ENCODE measurements around the gene CYREN.
"Not testable (repeated sequence)": the region's sequence is repeated elsewhere in the genome, so short reads cannot be mapped to it uniquely, and the experiment has no call there.

CYREN gene

DNA sequence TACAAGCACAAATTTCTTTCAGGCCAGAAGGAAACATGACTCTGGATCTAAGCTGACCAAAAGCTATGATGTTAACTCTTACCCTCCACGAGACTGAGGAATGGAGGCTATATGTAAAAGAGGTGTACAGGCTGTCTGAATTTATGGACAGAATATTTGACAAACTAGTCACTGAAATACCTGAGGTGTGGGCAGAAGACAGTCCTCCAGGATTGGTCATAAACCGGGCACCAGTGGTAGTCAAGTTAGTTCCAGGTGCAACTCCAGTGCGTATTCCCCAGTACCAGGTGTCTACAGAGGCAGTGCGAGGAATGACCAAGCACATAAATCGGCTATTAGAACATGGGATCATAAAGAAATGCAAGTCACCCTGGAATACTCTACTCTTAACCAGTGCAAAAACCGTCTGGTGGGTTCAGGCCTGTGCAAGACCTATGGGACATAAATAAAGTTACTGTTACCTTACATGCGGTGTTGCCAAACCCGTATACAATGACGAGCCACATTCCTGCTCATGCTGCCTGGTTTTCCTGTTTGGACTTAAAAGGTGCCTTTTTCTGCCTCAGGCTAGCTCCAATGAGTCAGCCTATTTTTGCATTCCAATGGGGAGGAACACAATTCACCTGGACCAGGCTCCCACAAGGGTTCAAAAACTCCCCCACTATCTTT lies 6.7 kb upstream of the CYREN start:
- no peak for DNase-seq (ENCODE audit: low read depth, low spot score)

DNA sequence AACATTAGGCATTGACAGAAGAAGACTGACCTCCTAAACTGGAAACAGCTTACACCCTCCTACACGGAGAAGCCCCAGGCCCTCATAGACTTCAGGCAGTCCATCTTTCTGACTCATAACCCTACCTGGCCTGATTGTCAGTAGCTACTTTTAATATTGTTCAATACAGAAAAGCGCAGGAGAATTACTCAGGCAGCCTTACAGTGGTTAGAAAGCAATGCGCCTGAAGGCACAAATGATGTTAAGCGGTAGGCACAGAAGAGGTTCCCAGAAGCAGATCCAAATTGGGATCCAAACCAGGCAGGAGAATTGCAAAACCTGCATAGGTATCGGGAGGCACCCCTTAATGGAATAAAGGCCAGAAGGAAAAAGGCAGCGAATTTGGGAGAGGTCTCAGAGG lies 5.4 kb upstream of the CYREN start:
- no peak for DNase-seq (ENCODE audit: low read depth, low spot score)

GRCh38 chr7:135174941-135175340 lies 4.4 kb upstream of the CYREN start:
- no peak for DNase-seq (ENCODE audit: low read depth, low spot score)

- DNase-seq (ENCODE audit: low read depth, low spot score), result not testable (repeated sequence)
These were observed 3.4 kb upstream of the CYREN start for GRCh38 chr7:135173916-135174315.

GRCh38 chr7:135171581-135172291 lies 1.2 kb upstream of the CYREN start:
- not testable (repeated sequence) for DNase-seq (ENCODE audit: low read depth, low spot score)

DNA sequence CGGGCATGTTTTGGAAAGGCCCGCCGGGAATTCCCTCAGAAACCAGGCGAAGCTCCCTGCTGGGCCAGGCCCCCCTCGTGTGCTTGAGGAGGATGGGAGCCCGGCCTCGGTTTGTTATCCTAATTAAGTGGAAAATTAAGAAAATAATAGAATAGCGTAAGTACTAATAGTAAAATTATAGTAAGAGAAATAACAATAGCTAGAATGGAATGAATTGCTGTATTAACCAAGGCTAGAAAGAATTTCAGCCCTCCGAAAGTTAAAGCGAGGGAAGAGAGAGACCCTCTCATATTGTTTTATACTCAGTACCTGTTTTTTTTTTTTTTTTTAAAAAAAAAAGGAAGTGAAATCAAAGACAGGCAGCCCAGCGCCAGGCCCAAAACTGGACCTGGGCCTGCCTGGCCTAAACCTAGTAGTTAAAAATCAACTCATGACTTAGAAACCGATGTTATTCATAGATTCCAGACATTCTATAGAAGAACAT lies 533 bp upstream of the CYREN start:
- DNase-seq (ENCODE audit: low read depth, low spot score), result not testable (repeated sequence)

- no peak for DNase-seq (ENCODE audit: low read depth, low spot score)
These were observed 588 bp downstream of the CYREN start for GRCh38 chr7:135169964-135170273.

- DNase-seq (ENCODE audit: low read depth, low spot score), result no peak
These were observed 1.2 kb downstream of the CYREN start for GRCh38 chr7:135169141-135169963.

GRCh38 chr7:135168489-135169140 lies 1.9 kb downstream of the CYREN start:
- DNase-seq (ENCODE audit: low read depth, low spot score), result no peak

DNA sequence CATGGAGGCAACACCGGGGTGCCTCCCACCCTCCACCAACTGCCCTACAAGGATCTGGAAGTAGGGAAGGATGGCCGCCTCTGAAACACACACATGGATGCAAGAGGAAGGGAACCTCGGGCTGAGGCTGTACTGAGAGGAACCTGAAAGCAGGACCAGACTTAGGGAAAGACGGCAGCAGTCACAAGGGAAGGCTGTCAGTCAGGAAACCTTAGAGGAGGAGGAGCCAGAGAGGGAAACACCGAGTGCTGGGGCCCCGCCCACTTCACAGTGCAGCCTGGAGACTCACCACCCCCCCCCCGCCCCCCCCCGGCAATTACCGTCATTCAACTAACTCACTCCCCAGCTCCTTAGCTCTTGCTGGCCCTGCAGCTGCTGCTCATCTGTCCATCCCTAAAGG lies 2.5 kb downstream of the CYREN start:
- DNase-seq (ENCODE audit: low read depth, low spot score), result no peak

GRCh38 chr7:135167365-135167917 lies 3.1 kb downstream of the CYREN start:
- no peak for DNase-seq (ENCODE audit: low read depth, low spot score)

GRCh38 chr7:135166338-135166990 lies 4.0 kb downstream of the CYREN start:
- DNase-seq (ENCODE audit: low read depth, low spot score), result no peak

GRCh38 chr7:135165862-135166261 lies 4.6 kb downstream of the CYREN start:
- DNase-seq (ENCODE audit: low read depth, low spot score), result no peak

GRCh38 chr7:135164357-135165061 lies 6.0 kb downstream of the CYREN start:
- DNase-seq (ENCODE audit: low read depth, low spot score), result no peak

DNA sequence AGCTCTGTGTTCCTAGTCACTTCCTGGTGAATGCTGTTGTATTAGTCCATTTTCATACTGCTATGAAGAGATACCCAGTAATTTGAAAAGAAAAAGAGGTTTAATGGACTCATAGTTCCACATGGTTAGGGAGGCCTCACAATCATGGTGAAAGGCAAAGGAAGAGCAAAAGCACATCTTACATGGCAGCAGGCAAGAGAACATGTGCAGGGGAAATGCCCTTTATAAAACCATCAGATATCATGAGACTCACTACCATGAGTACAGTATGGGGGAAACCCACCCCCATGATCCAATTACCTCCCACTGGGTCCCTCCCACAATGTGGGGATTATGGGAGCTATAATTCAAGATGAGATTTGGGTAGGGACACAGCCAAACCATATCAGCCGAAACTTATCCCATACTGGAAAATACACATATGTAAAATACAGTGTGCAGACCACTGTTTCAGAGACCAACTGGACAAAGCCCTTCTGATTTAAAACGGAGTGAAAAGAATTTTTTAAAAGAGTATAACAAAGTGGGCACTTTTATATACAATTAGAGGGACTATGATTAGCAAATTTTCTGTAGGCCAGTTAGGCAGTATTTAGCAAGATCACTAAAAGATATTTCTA lies 8.0 kb downstream of the CYREN start:
- DNase-seq (ENCODE audit: low read depth, low spot score), result no peak

DNA sequence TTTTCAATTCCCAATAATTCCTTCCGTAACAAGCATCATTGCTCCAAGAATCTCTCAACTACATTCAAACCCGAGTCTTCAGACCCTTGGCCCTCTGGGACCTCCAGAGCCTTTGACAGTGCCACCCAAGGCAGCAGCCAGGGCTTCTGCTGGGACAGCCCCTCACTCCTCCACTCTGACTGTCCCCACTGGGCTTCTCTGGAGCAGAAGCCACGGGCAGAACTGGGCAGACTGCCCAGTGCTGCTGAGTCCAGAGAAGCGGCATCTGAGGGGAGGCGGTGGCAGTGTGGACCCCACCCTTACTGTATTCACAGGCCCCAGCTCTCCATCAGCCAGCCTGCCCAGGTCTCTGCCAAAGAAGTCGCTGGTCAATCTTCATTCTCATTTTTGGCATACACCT lies 8.8 kb downstream of the CYREN start:
- no peak for DNase-seq (ENCODE audit: low read depth, low spot score)

DNA sequence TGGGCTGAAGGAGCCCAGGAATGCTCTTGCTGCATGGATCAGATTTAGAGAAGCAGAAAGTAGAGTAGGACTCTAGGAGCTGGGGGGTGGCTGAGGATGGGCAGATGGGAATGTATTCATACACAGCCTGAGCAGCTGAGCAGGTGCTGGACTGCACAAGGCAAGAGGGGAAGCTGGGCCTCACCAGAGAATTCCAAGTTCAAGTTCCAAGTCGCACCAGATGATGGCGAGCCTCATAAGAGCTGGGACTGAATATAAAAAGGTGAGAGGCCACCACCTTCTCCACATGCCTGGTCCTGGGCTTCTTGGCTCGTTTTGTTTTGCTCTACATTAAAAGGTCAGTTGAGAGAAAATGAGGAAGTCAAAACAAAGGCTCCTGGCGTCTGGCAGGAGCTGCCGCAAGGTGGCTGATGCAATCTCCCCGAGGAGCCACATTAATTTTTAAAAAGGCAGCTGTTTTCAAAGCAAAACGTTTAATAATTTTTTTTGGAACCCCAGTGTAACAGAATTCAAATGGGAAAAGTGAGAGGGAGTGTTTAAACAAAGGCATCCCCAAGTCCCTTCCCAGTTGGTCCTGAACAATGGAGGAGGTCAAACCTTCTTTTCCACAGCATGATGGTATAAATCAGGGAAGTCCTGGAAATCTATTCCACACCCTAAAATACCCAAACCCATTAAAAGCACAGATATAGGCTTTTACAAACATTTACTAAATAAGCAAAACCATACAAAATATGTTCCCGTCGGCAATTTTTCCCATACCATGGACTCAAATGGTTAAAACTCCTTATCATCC lies 9.5 kb downstream of the CYREN start:
- no peak for DNase-seq (ENCODE audit: low read depth, low spot score)

DNA sequence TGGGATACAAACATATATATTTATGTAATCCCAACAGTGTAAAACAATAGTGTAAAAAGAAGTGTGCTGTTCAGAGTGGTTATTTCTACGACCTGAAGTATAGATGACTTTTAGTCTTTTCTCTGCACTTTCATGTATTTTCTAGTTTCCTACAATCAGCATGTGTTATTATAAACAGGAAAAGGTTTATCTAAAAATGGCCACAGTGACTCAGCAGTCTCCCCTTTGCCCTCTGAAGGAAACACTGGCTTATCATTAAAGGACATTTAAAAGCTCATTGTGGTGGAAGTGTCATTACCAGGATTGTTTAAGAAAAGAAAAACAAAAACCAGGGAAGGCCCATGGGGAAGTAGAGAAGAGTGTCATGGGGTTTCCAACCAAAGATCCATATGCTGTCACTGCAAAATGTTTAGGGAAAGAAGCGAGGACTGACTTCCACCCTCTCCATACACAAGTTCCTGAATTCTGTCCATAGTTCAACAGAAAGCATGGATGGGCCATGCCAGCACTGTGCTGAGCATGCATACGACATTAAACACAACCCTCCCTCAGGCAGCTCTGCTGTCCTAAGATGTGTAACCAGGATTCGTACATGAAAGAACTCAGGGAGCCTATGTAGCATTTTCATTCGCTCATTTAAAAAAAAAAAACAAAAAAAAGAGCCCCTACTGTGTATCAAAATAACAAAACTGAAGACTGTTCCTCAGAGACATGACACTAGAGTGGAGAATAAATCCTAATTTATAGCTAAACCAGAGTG lies 10.2 kb downstream of the CYREN start:
- DNase-seq (ENCODE audit: low read depth, low spot score), result no peak
